GM12878 (cell line): Measurements from ENCODE around the gene BCO1. TPM values are rescaled to one million over a fixed set of nuclear protein-coding genes. Genes with fewer than 3 reads are reported as not detected.

Experiments
- ATAC-seq: fragments of 200-7000 bp; cut with Tn5 transposase; 3 replicates; pipeline ENCODE4 v1.9.1; 2020; ENCODE audit warnings: mild to moderate bottlenecking, moderate library complexity
- BruUV-seq: library from RNA; stranded (reverse); fragments of 400-500 nt; replicated peaks from 2 replicates; lab custom pipeline; 2021; lab: Mats Ljungman, UMichigan
- CTCF ChIA-PET: fragments of 300-600 bp; sonication (Branson Sonifier 250); formaldehyde crosslinking; extraction: SDS; loops from one replicate; lab custom pipeline; 2021; ENCODE audit warnings: inconsistent platforms; lab: Yijun Ruan, JAX
- POLR2A ChIA-PET: fragments of 350-600 bp; formaldehyde crosslinking; extraction: SDS; loops from one replicate; lab custom pipeline; 2021; ENCODE audit warnings: inconsistent platforms; lab: Charles Lee
- RAD21 ChIA-PET: fragments of 300-600 bp; sonication (Branson Sonifier 250); formaldehyde crosslinking; loops from one replicate; lab custom pipeline; 2023; ENCODE audit warnings: antibody characterized with exemption; ENCODE audit not compliant: unreplicated experiment; lab: Charles Lee
- SMC1A ChIA-PET: fragments of 300-600 bp; sonication (Branson Sonifier 250); formaldehyde crosslinking; loops from one replicate; lab custom pipeline; 2023; ENCODE audit not compliant: unreplicated experiment, uncharacterized antibody; lab: Charles Lee
- DNase-seq: peaks from one replicate; pipeline ENCODE4 v3.0.0-alpha.2; 2011; ENCODE audit warnings: low read depth, low spot score
- FAIRE-seq: peaks from 3 replicates; lab custom pipeline; 2011; peaks lifted over from hg19 to GRCh38; lab: Jason Lieb, UNC
- H2AFZ ChIP-seq: 2 replicates; pipeline ENCODE4 v1.6.0; 2011; ENCODE audit warnings: low read depth, low read length, control low read depth; ENCODE audit not compliant: control insufficient read depth
- H3K27ac ChIP-seq: 2 replicates; pipeline ENCODE4 v1.5.1; 2011; ENCODE audit warnings: control low read depth; ENCODE audit not compliant: control insufficient read depth, insufficient read depth
- H3K27me3 ChIP-seq, 2 experiments: replicated peaks in 1 of 2; 2 replicates each; pipeline versions ENCODE4 v1.6.0 to v1.6.1; 2011; ENCODE audit warnings: low read length in 1 of 2; ENCODE audit not compliant: control insufficient read depth in 2 of 2, insufficient read depth in 2 of 2
- H3K36me3 ChIP-seq, 2 experiments: 2 replicates each; pipeline ENCODE4 v1.5.1; 2011; ENCODE audit warnings: low read length in 1 of 2; ENCODE audit not compliant: control insufficient read depth in 2 of 2, insufficient read depth in 2 of 2
- H3K4me1 ChIP-seq: 2 replicates; pipeline ENCODE4 v1.6.1; 2011; ENCODE audit warnings: mild to moderate bottlenecking, low read length, moderate library complexity, mixed read lengths; ENCODE audit not compliant: control insufficient read depth, insufficient read depth
- H3K4me2 ChIP-seq: 2 replicates; pipeline ENCODE4 v1.6.0; 2011; ENCODE audit warnings: control low read depth; ENCODE audit not compliant: control insufficient read depth, insufficient read depth
- H3K4me3 ChIP-seq: fragments of 200-600 bp; sonication (generic); 2 replicates; pipeline ENCODE4 v1.5.1; 2016
- H3K79me2 ChIP-seq: 2 replicates; pipeline ENCODE4 v1.6.0; 2011; ENCODE audit warnings: low read length; ENCODE audit not compliant: control insufficient read depth, insufficient read depth
- H3K9ac ChIP-seq: 2 replicates; pipeline ENCODE4 v1.8.0; 2011; ENCODE audit warnings: low read length, control low read depth, mixed read lengths; ENCODE audit not compliant: control insufficient read depth, insufficient read depth
- H3K9me3 ChIP-seq: replicated peaks from 3 replicates; pipeline ENCODE4 v1.5.1; 2011; ENCODE audit warnings: mild to moderate bottlenecking, low read length; ENCODE audit not compliant: control insufficient read depth, insufficient read depth
- H4K20me1 ChIP-seq: 2 replicates; pipeline ENCODE4 v1.6.0; 2011; ENCODE audit not compliant: control insufficient read depth, insufficient read depth
- BCL11A ChIP-seq: IDR thresholded peaks from 2 replicates; pipeline ENCODE4 v1.6.1; 2011; ENCODE audit warnings: low read depth, low read length
- CBFB ChIP-seq: IDR thresholded peaks from 2 replicates; pipeline ENCODE4 v1.6.1; 2016; ENCODE audit warnings: antibody characterized with exemption, low read depth
- CREB1 ChIP-seq: IDR thresholded peaks from 2 replicates; pipeline ENCODE4 v1.6.1; 2012; ENCODE audit warnings: low read depth, mild to moderate bottlenecking, inconsistent platforms
- FOXM1 ChIP-seq: IDR thresholded peaks from 2 replicates; pipeline ENCODE4 v1.6.1; 2012; ENCODE audit warnings: low read depth, mild to moderate bottlenecking, inconsistent platforms, low read length, moderate library complexity
- GATAD2B ChIP-seq: fragments of 450-650 bp; conservative IDR thresholded peaks from 2 replicates; pipeline ENCODE4 v1.6.1; 2017; ENCODE audit warnings: low read depth, mild to moderate bottlenecking, moderate library complexity
- HCFC1 ChIP-seq: fragments of 150-350 bp; IDR thresholded peaks from 2 replicates; pipeline ENCODE4 v1.6.1; 2014; ENCODE audit warnings: low read length
- HDAC6 ChIP-seq: fragments of 200-600 bp; sonication (generic); IDR thresholded peaks from one replicate; pipeline ENCODE4 v1.8.0; 2017; ENCODE audit warnings: antibody characterized with exemption; ENCODE audit not compliant: unreplicated experiment
- IKZF1 ChIP-seq: fragments of 450-650 bp; conservative IDR thresholded peaks from 2 replicates; pipeline ENCODE4 v1.6.1; 2017; ENCODE audit warnings: antibody characterized with exemption, mild to moderate bottlenecking
- MLLT1 ChIP-seq: fragments of 450-650 bp; IDR thresholded peaks from 2 replicates; pipeline ENCODE4 v1.6.1; 2016; ENCODE audit warnings: mild to moderate bottlenecking
- NFIC ChIP-seq: IDR thresholded peaks from 2 replicates; pipeline ENCODE4 v1.6.1; 2012; ENCODE audit warnings: low read depth, mild to moderate bottlenecking, inconsistent platforms, low read length, moderate library complexity
- NKRF ChIP-seq: fragments of 450-650 bp; conservative IDR thresholded peaks from 2 replicates; pipeline ENCODE4 v1.6.1; 2017; ENCODE audit warnings: mild to moderate bottlenecking, moderate library complexity
- RFX5 ChIP-seq: IDR thresholded peaks from 2 replicates; pipeline ENCODE4 v1.6.1; 2011; ENCODE audit warnings: low read depth, low read length, improper control_type of control experiment
- STAT1 ChIP-seq: fragments of 450-650 bp; conservative IDR thresholded peaks from 2 replicates; pipeline ENCODE4 v1.6.1; 2014; ENCODE audit warnings: antibody characterized with exemption, mild to moderate bottlenecking
- ZBTB11 ChIP-seq: fragments of 450-650 bp; formaldehyde crosslinking; IDR thresholded peaks from 2 replicates; pipeline ENCODE4 v1.5.0; 2022; ENCODE audit warnings: mild to moderate bottlenecking, missing genetic modification characterization
- ZNF622 ChIP-seq: fragments of 450-650 bp; IDR thresholded peaks from 2 replicates; pipeline ENCODE4 v1.6.1; 2017; ENCODE audit warnings: mild to moderate bottlenecking, inconsistent platforms
- ZSCAN29 ChIP-seq: fragments of 450-650 bp; IDR thresholded peaks from 2 replicates; pipeline ENCODE4 v1.6.1; 2017; ENCODE audit warnings: mild to moderate bottlenecking, moderate library complexity
- ZZZ3 ChIP-seq: IDR thresholded peaks from 2 replicates; pipeline ENCODE4 v1.6.1; 2011; ENCODE audit warnings: low read depth; ENCODE audit not compliant: control insufficient read depth, insufficient read length
- WGBS: methylation state at CpG from one replicate; pipeline ENCODE4 v1.1.6; 2016; ENCODE audit warnings: low lambda C conversion rate; ENCODE audit not compliant: insufficient replicate concordance, insufficient coverage; ENCODE audit errors: missing lambda C conversion rate; 5-methylcytosine and 5-hydroxymethylcytosine counted together
- in situ Hi-C: fragments of 300-500 bp; cut with MboI; formaldehyde crosslinking; loops from 9 replicates; pipeline ENCODE4 v1.14.3; 2018; ENCODE audit warnings: mixed read lengths
- intact Hi-C: fragments of 100-400 bp; cut with micrococcal nuclease; formaldehyde crosslinking; loops from one replicate; pipeline ENCODE4 v1.14.2; 2022; ENCODE audit not compliant: unreplicated experiment
- polyA plus RNA-seq, 11 experiments: library from polyadenylated mRNA; depleted of rRNA in 4 of 11; unstranded in 6 of 11; stranded (reverse) in 5 of 11; fragments of >200 nt; fragmentation: Nextera tagmentation in 4 of 11; fragmentation: Illumina TruSeq in 1 of 11; extraction: Ambion mirVana in 4 of 11; extraction: Trizol in 1 of 11; gene quantifications; 1 replicate in 1 of 11; 2 replicates in 10 of 11; pipeline versions ENCODE4 v1.2.1 to v1.2.3, GENCODE V29; 2011 to 2016; ENCODE audit warnings: inconsistent platforms in 2 of 11, missing spikeins in 2 of 11, low read depth in 1 of 11
- total RNA-seq, 4 experiments: library from RNA; depleted of rRNA in 3 of 4; stranded (reverse); fragments of >200 nt in 3 of 4; fragmentation: Illumina TruSeq in 1 of 4; extraction: Trizol in 1 of 4; gene quantifications; 2 replicates each; pipeline versions ENCODE4 v1.2.1 to v1.2.3, GENCODE V29; 2013 to 2021

The BCO1 gene
- total and polyA plus RNA-seq, 10 of the 15 experiments (the other 5 are each of a cell fraction or from before 2014, with no cell fraction given) = 0.09 to 0.21 (median 0.14) TPM; not detected in 7

- TF ChIP-seq NFIC (no peak), NKRF (0 out of 2 replicates have a peak, but pooled peaks have one; percentile 8), IKZF1 (peak; percentile 1; the same call in 1 of the 2 replicates), HDAC6 (peak; percentile 49), ZNF622 (no peak), FOXM1 (no peak), GATAD2B (0 out of 2 replicates have a peak, but pooled peaks have one; percentile 13)
Observed at GRCh38 chr16:81315271-81316175, 77.0 kb downstream of the BCO1 start (continued).

DNA sequence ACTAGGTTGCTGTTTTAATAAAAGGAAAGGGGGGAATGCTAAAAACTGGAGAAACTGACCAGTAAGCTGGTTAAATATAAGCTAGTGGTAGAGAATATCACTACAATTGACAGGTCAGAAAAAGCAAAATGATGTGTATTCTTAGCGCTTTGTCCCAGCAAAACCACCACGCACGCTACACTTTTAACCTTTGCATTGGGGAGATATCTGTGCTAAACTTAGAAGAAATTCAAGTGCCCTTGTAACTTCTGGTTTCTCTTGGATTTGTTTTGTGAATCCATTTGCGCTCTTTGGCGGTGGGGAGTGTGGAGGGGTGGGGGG, 77.6 kb downstream of the BCO1 start:
- H3K4me2 ChIP-seq = peak overlapping the region; percentile 91
- intact Hi-C loops = loop anchor here (10.0 kb wide), 1 partner anchor 311 kb away; the partner anchor contains the start of genes CENPN and CMC2
- no TSS peak for BruUV-seq
- H2AFZ ChIP-seq = no peak overlapping the region
- peak overlapping the region; percentile 96 for H3K4me3 ChIP-seq
- 89% methylated on average over 5 of the region's 5 CpGs for WGBS
- H3K27me3 ChIP-seq = no peaks in the 10 kb centered on the region
- ATAC-seq (no peak), DNase-seq (no peak), FAIRE-seq (no peak)
- H4K20me1 ChIP-seq = no peaks in the 10 kb centered on the region
- peaks cover 15% of the 10 kb centered on the region for H3K79me2 ChIP-seq
- H3K9me3 ChIP-seq = no peaks in the 10 kb centered on the region
- in situ Hi-C loops = no loop called here
- POLR2A ChIA-PET = no interaction called here
- peaks cover 7% of the 10 kb centered on the region for H3K4me1 ChIP-seq
- H3K27ac ChIP-seq = no peak overlapping the region
- CTCF ChIA-PET = no interaction called here
- no peak overlapping the region for H3K9ac ChIP-seq
- RAD21 ChIA-PET = interaction anchor here (0.8 kb wide), 1 partner anchor 37 kb away, joined by 4 read pairs; no protein-coding TSS in a partner anchor
- H3K36me3 ChIP-seq = no peaks in the 10 kb centered on the region
- SMC1A ChIA-PET = no interaction called here
- no peak for TF ChIP-seq MLLT1
- TF ChIP-seq ZSCAN29 = no peak
- no peak for TF ChIP-seq CBFB
- no peak for TF ChIP-seq GATAD2B
- no peak for TF ChIP-seq RFX5
- TF ChIP-seq ZBTB11 (CRISPR knock-in tag) = no peak
- TF ChIP-seq STAT1 = no peak
- TF ChIP-seq BCL11A = no peak
- no peak for TF ChIP-seq HCFC1
- TF ChIP-seq CREB1 = no peak
- no peak for TF ChIP-seq ZZZ3
